ENCODE measurements around the gene ABCA5. TPM values are rescaled to one million over a fixed set of nuclear protein-coding genes. Genes with fewer than 3 reads are reported as not detected.
A peak's percentile ranks its signal among the peaks of the same experiment; 100 is the strongest.

Gene ABCA5, protein sequence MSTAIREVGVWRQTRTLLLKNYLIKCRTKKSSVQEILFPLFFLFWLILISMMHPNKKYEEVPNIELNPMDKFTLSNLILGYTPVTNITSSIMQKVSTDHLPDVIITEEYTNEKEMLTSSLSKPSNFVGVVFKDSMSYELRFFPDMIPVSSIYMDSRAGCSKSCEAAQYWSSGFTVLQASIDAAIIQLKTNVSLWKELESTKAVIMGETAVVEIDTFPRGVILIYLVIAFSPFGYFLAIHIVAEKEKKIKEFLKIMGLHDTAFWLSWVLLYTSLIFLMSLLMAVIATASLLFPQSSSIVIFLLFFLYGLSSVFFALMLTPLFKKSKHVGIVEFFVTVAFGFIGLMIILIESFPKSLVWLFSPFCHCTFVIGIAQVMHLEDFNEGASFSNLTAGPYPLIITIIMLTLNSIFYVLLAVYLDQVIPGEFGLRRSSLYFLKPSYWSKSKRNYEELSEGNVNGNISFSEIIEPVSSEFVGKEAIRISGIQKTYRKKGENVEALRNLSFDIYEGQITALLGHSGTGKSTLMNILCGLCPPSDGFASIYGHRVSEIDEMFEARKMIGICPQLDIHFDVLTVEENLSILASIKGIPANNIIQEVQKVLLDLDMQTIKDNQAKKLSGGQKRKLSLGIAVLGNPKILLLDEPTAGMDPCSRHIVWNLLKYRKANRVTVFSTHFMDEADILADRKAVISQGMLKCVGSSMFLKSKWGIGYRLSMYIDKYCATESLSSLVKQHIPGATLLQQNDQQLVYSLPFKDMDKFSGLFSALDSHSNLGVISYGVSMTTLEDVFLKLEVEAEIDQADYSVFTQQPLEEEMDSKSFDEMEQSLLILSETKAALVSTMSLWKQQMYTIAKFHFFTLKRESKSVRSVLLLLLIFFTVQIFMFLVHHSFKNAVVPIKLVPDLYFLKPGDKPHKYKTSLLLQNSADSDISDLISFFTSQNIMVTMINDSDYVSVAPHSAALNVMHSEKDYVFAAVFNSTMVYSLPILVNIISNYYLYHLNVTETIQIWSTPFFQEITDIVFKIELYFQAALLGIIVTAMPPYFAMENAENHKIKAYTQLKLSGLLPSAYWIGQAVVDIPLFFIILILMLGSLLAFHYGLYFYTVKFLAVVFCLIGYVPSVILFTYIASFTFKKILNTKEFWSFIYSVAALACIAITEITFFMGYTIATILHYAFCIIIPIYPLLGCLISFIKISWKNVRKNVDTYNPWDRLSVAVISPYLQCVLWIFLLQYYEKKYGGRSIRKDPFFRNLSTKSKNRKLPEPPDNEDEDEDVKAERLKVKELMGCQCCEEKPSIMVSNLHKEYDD (N-terminal part only)
- 10 to 100 TPM; 23.3 to 43.4 (median 30.4) TPM for polyA plus RNA-seq (ENCODE audit: insufficient read length in 4 of 4)

DNA sequence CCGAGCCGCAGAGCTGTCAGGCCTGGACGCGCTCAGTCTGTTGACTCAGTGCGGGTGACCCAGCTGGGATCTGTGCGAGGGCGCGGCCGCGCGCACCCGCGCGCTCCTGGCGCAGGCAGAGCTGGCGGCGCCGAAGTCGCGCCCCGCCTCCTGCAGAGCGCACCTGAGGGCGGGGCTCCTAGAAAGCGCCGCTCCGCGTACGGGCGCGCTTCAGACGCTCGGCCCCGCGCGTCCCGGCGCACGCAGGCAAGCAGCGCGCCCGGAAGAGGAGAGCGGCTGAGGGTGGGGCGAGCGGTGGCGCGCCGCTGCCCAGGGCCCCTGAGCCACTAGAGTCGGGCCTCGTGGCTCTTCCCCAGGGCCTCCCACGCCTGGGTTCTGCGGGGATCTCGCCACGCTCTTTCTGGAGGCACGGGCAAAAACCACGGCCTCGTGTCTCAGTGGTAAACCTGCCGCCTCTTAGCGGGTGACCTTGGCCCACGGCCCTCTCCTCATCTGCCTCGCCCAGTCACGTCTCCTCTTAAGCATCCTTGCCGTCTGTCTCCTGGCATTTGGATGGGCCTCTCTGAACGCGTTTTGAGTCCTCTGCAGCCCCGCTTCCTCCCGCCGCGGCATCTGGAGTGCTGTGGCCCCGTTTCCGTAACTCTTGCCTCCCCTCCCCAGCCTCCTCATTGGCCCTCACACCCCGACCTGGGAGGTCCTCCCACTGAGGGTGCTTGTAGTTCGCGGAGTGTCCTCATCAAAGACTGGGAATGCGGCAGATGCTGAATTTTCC, at the start of gene ABCA5:
TSS of gene ABCA5 (minus strand) at position 74 of the 772 bp plus-strand sequence. CDS start 12,718 bp downstream, outside the sequence.
- DNase-seq (ENCODE audit: low read depth in 4 of 4, low spot score in 2 of 4): peak; percentile 68 to 86 (median 82)

DNA sequence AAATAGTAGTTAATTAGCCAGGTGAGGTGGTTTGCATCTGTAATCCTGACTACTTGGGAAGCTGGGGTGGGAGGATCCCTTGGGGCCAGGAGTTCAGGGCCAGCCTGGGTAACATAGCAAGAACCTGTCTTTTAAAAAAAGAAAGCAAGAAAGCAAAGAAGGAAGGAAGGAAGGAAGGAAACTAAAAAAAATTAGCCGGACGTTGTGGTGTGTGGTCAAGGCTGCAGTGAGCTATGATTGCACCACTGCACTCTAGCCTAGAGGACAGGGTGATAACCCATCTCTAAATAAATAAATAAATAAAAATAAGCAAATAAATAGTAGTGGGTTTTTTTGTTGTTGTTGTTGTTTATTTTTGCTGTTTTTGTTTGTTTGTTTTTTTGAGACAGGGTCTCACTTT, 48.3 kb upstream of the ABCA5 start:
- DNase-seq (ENCODE audit: low read depth in 4 of 4, low spot score in 2 of 4): no peak

DNA sequence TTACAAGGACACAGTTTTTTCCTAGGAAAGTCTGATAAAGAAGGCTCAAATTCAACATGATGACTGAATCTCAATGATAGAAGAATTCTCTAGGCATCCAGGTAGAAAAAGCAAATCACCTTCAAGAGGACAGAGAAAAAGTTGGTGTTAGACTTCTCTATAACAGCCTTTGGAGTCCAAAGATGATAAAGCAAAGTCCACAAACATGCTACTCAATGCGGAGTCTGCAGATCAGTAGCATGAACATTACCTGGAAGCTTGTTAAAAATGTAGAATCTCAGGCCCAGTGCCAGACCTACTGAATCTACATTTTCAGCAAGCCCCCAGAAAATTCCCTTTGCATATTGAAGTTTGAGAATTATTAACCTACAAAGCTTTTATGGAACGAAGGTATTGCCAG, 46.1 kb upstream of the ABCA5 start:
- no peak for DNase-seq (ENCODE audit: low read depth in 4 of 4, low spot score in 2 of 4)

DNA sequence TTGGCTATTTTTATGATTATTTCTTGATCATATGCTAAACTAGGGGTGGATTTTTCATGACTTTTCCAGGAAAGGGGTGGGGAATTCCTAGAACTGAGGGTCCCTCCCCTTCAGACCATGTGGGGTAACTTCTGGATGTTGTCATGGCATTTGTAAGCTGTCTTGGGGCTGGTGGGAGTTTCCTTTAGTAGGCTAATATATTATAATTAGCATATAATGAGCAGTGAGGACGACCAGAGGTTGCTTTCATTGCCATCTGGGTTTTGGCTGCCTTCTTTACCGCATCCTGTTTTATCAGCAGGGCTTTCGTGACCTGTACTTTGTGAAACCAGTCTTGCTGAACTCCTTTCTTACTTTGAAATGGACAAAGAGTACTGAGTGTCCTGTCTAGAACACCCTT, 40.4 kb upstream of the ABCA5 start:
- no peak for DNase-seq (ENCODE audit: low read depth in 4 of 4, low spot score in 2 of 4)

DNA sequence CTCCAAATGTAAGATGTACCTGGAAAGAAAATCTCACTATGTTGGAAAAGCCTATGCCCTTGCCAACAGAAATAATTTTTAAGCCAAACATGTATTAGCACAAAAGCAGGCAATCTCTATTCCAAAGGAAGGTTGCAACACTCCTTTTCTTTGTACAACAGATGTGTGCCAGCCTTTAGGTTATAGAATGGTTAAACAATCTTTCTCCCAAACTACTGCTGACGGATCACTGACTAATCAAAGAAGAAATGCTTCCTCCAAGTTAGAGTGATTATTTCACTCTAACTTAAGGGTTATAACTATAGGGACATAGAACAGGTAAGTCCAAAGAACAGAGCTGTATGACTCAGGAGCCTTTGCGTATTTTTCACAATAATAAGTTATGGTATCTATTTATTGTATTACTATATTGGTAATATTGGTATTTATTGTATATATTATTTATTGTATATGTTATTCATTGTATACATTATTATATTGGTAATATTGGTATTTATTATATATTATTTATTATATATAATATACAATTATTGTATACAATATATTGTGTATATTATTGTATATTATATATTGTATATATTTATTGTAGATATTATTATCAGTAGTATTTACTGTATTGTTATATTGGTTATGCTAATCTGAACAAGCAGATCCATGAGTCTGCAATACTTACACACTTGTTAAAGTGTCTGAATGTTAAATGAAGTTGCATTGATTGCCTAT, 36.7 kb upstream of the ABCA5 start:
- no peak for DNase-seq (ENCODE audit: low read depth in 4 of 4, low spot score in 2 of 4)

DNA sequence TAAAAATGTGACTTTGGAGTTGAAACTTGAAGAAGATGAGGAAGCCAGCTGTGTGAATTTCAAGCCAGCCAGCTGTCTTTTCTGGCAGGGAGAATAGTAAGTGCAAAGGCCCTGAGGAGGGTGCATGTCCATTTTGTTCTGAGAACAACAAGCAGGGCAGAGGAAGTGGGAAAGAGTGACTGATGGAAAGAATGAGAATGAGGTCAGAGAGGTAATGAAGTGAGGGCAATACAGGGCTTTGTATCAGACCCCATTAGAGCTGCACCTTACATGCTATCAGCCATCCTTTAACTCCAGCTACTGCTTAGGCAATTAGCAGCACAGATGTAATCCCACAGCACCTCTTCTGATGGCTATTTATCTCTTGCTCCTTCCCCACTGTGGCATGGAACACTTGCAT, 34.2 kb upstream of the ABCA5 start:
- no peak for DNase-seq (ENCODE audit: low read depth in 4 of 4, low spot score in 2 of 4)

DNA sequence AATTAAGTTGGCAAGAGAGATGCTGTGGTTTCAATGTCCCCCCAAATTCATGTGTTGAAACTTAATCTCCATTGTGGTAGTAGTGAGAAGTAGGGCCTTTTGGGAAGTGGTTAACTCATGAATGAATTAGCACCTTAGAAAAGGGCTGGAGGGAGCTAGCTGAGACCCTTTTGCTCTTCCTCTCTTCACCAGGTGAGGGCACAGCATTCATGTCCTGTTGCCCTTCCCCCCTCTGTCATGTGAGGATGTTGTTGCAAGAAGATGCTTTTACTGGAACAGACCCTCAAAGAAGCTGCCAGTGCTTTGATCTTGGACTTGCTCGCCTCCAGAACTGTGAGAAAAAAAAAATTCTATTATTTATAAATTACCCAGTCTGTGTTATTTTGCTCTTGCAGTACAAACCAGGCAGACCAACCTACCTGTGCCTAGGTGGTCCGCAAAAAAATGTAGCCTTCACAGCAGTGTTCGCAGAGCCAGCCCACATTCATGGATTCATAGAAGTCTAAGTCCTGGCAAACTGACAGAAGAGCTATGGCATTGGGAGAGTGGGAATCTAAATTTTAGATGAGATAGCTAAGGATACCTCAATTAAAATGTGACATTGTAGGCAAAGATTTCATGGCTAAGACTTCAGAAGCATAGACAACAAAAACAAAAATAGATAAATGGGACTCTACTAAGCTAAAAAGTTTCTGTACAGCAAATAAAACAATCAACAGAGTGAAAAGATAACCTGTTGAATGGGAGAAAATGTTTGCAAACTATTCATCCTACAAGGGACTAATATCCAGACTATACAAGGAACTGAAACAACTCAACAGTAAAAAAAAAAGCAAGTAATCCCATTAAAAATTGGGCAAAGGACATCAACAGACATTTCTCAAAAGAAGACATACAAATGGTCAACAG, 32.0 kb upstream of the ABCA5 start:
- DNase-seq (ENCODE audit: low read depth in 4 of 4, low spot score in 2 of 4): no peak

DNA sequence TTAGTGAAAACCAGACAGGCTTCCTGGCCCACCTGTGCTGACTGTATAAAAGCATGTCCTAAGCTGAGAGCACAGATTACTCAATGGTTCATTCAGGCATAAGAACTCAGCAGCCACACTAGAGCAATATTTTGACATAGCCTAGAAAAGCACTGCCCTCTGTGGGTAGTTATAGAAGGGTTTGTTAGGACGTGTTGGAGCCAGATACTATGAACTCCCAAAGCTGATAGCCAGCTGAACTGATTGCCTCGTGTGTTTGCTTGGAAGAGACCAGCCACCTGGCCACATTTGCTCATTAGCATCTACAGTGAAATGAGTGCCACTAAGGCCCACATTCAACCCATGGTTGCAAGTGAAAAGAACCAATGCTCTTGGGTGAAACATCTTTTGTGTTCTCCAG, 30.8 kb upstream of the ABCA5 start:
- no peak for DNase-seq (ENCODE audit: low read depth in 4 of 4, low spot score in 2 of 4)

DNA sequence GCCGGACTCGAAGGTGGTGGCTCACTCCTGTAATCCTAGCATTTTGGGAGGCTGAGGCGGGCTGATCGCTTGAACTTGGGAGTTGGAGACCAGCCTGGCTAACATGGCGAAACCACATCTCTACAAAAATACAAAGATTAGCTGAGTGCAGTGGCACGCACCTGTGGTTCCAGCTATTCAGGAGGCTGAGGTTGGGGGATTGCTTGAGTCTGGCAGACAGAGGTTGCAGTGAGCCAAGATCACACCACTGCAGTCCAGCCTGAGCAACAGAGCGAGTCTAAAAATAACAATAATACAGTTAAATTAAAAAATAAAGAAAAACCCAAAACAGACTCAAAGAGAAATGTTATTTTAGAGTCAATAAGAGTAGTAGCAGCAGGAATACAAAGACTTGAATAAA, 29.7 kb upstream of the ABCA5 start:
- DNase-seq (ENCODE audit: low read depth in 4 of 4, low spot score in 2 of 4): no peak

DNA sequence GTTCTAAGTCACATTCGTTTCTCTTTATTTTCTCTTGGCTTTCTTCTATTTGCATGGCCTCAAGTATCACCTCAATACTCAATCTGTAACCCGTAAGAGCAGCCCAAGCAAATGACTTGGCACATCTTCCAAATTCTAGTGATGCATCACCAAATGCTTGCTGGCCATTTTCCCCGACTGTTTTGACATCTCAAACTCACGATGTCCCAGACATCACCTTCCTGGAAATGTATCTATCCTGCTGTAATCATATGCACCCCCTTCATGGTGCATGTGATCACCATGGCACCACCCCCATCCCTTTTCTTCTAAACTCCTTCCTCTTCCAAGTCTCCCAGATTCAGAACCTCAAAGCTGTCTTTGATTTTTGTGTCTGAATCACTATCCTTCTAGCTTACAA, 24.0 kb upstream of the ABCA5 start:
- no peak for DNase-seq (ENCODE audit: low read depth in 4 of 4, low spot score in 2 of 4)

DNA sequence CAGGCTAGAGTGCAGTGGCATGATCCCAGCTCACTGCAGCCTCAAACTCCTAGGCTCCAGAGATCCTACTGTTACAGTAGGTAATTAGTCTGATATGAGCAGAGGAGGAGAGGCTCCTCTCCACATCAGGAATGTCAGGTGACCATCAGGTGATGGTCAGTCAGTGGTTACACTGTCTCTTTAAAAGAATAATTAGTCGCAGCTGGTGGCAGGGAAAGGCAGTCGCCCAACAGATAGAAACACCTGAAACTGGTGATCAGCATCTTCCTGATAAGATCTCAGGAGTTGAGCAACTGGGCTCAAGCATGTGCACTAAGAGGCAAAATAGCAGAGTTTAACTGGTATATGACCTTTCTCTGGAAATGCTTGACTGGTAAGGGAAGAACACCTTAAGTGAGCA, 21.5 kb upstream of the ABCA5 start:
- DNase-seq (ENCODE audit: low read depth in 4 of 4, low spot score in 2 of 4): no peak

DNA sequence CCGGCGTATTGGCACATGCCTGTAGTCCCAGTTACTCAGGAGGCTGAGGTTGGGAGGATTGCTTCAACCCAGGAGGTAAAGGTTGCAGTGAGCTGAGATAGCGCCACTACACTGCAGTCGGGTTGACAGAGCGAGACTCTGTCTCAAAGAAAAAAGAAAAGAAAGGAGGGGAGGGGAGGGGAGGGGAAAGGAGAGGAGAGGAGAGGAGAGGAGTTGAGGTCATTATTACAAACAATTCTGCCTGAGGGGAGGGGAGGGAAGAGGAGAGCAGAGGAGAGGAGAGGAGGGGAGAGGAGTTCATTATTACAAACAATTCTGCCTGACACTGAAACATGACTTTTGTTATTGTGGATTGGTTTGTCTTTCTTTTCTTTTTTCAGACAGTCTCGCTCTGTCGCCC, 19.8 kb upstream of the ABCA5 start:
- DNase-seq (ENCODE audit: low read depth in 4 of 4, low spot score in 2 of 4): no peak

DNA sequence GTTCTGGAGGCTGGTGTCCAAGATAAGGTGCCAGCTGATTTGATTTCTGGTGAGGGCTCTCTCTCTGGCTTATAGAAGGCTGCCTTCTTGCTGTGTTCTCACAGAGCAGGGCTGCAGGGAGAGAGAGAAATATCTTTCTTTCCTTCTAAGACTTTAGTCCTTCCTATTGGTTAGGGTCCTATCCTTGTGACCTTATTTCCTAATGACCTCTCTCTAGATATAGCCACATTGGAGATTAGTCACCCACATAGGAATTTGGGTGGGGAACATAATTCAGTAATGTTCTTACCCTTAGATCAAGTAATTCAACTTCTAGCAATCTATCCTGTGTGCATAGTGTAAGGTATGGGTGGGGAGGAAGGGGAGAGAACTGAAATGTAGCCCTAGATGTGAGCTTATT, 18.0 kb upstream of the ABCA5 start:
- DNase-seq (ENCODE audit: low read depth in 4 of 4, low spot score in 2 of 4): no peak

DNA sequence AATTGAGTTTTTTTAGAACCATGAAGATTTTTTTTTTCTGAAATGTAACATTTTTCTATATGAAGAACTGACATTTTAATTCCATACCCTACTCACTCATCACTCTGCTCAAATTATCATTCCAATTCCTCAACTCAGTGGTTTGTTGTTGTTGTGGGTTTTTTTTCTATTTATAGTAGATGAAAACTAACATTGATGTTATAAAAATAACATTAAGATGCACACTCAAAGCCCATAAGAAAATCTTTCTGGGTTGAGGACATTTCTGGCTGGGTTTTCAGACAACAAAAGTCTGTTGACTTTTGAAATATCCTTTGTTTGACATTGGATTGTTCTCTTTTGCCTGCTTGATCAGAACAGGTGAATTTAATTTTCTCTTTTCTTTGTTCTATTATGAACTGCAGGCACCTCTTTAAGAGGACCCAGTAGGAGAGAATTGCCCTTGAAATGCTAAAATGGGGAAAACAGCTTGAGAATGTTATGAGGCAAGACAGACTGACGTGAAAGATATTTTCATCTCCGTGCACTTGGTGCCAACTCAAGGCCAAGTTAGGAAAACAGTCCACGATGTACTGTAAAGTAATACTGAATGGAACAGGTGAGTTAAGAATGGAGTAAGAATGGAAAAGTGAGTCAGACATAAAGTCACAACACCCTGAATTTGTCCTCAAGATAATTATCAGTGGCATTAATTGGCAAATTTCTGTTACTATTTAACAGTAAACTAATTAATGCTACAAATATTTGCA, 16.1 kb upstream of the ABCA5 start:
- no peak for DNase-seq (ENCODE audit: low read depth in 4 of 4, low spot score in 2 of 4)

DNA sequence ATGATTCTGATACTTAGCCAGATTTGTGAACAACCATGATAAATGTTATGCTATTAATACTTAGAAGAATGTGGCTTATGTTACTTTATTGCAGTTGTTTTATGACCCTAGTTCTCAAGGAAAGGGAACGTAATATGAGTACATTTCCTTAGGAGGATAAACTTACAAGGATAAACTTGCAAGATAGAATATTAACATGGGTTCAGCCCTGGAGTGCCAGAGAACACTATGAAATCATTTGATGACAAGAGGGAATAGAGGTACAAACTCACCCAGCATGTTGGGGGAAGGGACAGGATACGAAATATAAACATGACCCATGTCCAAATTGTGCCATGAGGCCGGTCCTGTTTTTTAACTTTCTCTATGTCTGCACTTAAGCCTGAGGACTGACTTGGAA, 13.0 kb upstream of the ABCA5 start:
- DNase-seq (ENCODE audit: low read depth in 4 of 4, low spot score in 2 of 4): no peak

DNA sequence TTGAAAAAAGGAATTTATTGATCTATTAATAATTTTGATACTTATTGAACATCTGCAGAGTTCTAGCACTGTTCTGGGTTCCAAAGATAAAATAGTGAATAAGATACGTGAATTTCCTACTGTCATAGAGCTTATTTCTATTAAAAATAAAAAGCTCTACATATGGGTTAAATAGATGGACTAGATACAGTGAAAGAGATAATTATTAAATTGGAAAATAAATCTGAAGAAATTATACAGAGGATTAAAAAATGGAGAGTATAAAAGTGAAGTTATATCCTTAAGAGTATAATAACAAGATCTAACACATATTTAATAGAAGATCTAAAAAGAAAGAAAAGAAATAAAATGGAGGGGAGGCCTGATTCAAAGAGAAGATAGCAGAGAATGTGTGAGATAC, 10.1 kb upstream of the ABCA5 start:
- DNase-seq (ENCODE audit: low read depth in 4 of 4, low spot score in 2 of 4): no peak

DNA sequence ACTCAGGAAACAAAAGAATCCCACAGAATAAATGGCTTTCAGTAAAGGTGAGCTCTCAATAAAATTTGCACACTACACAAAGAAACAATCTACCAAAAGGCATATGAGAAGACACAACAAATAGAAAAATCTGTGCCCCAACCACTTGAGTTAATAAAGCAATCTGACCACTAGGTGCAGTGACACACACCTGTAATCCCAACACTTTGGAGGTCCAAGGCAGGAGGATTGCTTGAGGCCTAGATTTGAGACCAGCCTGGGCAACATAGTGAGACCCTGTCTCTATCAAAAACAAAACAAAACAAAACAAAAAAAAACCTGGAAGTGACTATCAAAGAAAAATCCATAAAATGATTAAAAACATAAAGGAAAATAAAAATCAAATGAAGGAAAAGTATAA, 9.6 kb upstream of the ABCA5 start:
- DNase-seq (ENCODE audit: low read depth in 4 of 4, low spot score in 2 of 4): no peak

DNA sequence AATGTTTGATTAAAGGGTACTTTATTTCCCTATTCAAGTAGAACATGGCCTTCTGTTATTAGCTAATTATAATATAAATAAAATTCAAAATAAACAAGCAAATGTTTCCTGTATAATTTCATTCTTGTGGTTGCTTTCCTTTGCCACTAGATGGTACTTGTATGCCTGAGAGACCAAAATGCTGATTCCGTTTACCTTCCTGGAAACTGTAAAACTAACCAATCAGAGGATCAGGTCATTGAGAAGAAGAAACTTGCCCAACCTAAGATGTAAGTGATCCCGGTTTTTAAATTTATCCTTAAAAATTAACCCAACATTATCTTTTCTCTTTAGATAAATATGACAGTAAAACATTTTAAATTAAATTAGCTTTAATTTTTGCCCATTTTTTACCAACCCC, 8.1 kb upstream of the ABCA5 start:
- no peak for DNase-seq (ENCODE audit: low read depth in 4 of 4, low spot score in 2 of 4)

All from left renal cortex interstitium (tissue), 4 donors.